NCI-H128 (cell line): ENCODE results near the gene BAIAP2.

Experiments used
- DNase-seq: peaks from one replicate; lab custom pipeline; 2025; ENCODE audit not compliant: unreplicated experiment; lab: John Stamatoyannopoulos, UW

BAIAP2 gene

DNA sequence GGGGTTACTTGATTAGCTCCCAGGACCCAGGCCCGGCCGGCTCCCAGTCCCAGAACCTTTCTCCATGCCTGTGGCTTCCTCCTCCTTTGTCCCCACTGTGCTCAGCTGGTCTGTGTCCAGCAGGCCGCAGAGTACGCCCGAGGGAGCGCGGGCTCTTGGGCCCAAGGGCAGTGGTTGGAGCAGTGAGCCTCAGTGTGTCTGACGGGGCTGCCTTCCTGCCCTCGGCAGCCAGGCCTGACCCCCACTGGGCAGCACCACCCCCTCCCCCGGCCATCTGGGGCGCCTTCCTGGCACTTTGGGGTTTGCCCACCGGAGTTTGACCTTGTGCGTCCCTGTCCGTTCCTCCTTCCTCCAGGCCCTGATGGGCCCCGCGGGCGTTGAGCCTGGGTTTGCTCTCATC lies 67.9 kb downstream of the BAIAP2 start:
- no peak for DNase-seq

DNA sequence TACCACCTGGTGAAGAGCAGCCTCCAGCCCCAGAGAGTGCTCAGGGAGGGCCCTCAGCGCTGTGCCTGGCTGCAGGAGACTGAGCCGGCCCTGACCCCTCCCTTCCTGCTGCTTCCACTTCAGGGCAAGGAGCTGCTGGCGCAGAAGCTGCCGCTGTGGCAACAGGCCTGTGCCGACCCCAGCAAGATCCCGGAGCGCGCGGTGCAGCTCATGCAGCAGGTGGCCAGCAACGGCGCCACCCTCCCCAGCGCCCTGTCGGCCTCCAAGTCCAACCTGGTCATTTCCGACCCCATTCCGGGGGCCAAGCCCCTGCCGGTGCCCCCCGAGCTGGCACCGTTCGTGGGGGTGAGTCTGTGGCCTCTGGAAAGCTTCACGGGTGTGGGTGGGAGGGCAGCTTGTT lies 68.4 kb downstream of the BAIAP2 start:
- DNase-seq, result no peak

DNA sequence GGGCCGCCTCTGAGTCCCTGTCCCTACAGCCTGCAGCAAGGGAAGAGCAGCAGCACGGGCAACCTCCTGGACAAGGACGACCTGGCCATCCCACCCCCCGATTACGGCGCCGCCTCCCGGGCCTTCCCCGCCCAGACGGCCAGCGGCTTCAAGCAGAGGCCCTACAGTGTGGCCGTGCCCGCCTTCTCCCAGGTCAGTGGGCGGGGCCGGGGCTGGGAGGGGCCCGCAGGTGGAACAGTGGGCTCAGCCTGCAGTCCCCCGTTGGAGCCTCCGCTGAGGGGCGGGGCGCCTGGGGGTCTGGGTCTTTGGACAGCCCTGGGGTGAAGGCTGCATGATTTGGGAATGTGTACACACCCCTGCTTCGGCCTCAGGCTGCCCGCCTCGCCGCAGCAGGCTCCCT lies 71.8 kb downstream of the BAIAP2 start:
- DNase-seq, result no peak

DNA sequence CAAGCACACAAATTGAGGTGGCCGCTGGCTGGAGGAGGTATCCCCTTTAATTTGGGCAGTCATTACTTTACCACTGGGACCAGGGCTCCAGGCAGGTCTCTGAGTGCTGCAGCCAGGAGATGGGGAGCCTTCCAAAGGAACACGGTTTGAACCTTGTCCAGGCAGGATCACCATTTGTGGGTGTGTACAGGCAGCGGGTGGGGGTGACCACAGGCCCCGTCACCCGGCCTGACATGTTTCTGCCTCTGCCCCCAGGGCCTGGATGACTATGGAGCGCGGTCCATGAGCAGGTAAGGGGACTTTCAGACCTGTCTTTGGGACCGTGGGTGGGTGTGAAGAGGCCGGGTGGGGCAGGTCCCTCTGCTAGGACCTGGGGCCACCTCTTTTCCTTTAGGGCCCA lies 73.3 kb downstream of the BAIAP2 start:
- DNase-seq, result no peak

DNA sequence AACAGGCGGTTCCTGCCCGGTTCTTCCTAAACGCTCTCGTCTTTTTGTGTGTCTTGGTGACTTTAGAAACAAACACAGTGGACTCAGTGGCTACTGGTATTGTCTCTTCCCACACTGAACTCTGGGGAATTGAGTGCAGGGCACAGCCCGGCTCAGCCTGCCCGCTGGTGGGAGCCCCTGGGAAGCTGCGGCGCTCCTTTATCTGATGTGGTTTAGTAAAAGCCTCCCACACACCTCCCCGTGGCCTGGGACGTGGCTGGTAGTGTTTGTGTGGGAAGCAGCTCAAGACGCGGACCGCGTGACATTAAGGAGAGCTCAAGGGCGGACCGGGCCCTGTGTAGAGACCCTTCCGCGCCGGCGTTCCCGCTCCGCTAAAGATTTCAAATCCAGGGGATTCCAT lies 75.0 kb downstream of the BAIAP2 start:
- no peak for DNase-seq

DNA sequence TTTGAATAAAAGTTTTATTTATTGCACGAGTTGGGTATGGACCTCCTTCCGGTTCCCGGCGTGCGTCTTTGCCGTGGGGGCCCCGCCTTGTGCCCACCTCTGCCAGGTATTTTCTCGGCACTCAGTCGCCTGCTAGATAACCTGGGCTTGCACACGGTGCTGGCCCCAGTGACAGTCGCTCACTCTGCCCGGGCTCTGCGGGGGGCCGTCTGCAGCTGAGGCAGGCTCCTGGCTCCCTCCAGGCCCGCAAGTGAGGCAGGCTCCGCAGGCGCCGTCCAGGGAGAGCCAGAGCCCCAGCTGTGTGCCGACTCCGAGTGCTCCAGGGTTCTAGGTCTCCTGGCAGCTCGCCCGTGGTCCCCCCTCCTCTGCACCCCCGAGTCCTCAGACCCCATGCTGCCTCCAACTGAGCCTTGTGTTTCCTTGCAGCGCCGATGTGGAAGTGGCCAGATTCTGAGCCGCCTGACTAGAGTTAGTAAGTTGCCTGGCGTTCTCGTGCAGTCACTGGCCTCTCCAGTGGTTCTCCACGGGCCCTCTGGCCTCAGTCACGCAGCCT lies 75.6 kb downstream of the BAIAP2 start:
- DNase-seq, result no peak

DNA sequence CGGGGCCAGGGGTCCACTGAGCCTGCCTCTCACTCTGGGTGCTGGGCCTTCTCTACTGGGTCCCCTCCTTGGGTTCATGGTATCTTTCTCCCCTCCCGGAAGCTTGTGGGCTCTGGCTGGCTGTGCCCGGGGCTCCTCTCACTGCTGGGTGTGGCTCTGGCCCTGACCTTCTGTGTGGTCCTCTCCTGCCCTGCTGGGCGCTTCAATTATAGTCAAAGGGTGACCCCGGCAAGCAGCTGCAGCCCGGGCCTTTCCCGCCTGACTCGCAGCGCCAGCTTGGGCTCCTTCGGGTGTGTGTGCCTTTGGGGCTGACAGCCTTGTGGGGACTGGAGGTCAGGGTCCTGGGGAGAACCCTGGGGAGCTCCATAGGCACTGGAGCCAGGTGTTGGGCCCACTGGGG lies 76.1 kb downstream of the BAIAP2 start:
- no peak for DNase-seq

DNA sequence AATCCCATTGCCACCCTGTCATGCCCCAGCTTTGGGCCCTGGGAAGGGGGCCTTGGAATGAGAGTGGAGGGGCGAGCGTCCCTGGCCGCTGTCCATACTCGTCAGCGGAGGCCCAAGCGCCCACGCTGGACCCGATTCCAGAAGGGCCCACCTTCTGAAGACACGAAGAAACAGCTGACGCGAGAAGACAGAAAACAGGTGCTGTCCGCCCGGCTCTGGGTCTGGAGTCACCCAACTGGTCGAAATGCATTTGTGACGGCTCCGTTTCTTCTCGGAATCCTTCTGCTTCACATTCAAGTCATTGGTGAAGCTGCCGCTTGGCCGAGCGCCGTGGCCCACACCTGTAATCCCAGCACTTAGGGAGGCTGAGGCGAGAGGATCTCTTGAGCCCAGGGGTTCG lies 77.5 kb downstream of the BAIAP2 start:
- no peak for DNase-seq

DNA sequence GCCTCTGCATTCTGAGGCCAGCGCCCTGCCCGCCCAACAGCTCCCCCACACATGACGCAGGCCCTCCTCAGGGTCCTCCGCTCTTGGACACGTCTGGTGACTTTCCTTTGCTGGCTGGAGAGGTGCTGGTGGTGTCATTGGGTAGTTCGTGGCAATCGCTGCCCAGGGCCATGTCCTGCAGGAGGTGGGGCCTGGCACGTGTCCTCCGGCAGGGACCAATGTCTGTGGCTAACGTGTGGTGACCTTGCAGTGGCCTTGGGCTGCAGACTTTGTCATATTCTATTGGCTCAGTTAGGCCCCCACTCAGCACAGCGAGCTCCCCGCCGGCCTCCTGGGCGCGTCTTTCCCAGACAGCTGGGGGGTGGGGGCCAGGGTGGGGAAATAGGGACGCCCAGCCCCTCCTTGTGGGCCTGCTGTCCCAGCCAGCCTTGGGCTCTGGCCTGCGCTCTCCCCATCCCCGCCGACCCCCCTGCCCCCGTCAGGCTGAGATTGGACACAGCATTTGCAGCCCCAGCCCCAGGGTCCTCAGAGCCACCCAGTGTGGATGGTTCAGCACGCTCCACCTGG lies 78.3 kb downstream of the BAIAP2 start:
- DNase-seq, result no peak

DNA sequence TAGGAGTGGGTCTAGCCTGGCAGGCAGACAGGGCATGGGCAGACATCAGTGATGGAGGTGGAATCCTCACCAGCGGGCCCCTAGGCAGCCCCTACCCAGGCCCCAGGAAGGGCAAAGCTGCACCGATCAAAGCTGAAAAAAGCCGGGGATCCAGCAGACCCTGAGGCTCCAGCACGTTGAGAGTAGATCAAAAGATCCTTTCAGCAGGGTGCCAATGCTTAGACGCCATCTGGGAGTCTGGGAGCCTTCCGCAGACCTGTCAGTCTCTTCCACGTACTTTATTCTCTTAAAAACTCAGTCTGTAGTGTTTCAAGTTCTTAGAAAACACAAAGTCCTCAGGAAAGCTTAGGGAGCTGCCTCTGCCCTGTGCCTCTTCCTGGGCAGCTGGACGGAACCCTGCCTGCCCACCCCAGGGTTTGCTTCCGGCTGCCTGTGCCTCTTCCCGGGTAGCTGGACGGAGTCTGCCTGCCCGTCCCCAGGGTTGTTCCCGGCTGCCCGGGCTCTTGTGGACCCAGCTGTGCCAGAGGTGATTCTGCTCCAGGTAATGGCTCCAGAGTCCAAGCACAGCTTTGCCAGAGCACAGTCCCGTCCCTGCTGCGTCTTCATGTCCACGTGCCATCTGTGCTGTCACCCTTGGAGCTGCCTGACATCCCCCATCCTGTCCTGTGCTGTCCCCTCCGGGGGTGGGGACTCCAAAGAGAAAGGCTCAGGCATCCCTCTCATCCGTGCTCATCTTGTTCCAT lies 79.6 kb downstream of the BAIAP2 start:
- DNase-seq, result no peak

DNA sequence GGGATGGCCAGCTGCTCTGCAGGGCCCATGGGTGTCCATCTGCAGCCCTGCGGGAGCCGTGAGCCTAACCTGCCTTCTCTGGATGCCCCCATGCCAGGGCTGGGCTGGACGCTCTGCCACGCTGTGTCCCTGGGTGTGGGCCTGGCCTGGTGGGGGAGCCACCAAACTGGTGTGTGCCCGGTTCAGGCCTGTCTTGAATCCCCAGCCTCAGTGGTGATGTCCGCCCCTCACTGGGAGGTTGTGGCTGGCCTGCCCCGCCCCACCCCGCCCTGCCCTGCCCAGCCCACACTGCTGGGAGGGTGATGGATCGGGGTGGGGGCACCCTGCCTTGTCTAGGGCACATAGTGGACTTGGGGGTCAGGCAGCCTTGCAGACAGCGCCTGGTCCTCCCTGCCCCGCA lies 80.3 kb downstream of the BAIAP2 start:
- DNase-seq, result no peak

DNA sequence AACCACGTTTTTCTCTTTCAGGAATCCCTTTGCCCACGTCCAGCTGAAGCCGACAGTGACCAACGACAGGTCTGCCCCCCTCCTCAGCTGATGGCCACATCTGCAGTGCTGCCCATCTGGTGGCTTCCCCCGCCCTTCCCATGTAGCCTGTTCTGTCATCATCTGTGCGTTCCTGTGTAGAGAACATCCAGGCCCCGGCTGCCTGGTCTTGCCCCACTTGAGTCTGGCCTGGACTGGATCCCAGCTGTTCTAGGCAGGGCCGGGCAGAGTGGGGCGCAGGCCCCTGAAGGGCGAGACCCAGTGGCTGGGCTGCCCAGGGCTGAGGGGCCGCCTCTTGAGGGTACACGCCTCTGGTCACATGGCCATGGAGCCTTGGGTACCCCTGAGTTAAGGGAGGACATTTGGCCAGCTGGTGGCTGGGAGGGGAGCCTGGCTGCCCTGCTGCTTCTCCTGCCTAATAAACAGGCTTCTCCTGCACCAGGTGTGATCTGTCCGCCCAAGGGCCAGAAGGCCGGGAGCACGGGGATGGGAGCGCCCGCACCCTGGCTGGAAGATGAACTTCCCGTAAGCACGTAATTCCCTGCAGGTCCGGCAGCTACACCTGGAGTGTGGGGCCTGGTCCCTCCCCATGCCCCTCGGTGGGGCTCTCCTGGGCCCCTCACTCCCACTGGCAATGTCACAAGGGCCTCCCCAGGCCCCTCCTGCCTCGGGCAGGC lies 81.0 kb downstream of the BAIAP2 start:
- no peak for DNase-seq

DNA sequence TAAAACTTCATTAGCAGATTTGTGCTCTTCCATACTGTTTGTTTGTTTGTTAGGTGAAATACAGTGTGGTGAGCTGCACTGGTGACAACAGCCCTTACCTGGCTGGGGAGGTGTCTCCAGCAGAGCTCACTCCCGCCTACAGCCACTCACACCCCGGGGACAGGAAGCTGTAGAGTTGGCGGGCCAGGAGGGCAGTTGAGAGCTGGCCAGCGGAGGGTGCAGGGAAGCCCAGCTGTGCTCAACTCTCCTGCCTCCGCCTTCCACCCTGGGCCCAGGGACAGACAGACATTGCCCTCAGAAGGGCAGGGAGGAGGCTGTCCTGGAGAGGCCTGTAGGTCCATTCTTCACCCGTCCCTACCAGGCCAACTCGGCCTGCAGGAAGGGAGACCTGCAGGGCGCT lies 81.8 kb downstream of the BAIAP2 start:
- no peak for DNase-seq

DNA sequence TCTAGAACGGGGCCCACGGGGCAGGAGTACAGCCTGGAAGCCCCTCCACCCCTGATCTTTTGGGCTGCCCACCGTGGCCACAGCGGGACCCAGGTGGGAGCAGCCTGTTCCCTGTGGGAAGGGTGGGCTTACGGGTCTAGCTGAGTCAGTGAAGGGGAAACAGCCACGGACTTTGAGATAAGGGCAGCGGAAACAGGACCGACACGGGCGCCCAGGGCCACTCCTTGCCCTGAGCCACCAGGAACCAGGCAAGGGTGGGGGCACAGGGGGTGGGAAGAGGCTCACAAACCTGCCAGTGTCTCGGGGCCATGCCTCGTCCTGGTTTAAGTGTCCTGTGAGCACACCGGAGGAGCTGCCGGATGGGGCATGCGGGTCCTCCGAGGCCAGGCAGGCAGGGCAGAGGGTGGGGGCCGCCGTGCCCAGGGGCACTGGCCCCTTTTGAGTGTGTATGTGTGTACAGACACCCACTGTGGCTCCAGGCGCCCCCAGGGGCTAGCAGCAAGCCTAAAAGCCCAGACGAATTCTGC lies 82.8 kb downstream of the BAIAP2 start:
- no peak for DNase-seq

DNA sequence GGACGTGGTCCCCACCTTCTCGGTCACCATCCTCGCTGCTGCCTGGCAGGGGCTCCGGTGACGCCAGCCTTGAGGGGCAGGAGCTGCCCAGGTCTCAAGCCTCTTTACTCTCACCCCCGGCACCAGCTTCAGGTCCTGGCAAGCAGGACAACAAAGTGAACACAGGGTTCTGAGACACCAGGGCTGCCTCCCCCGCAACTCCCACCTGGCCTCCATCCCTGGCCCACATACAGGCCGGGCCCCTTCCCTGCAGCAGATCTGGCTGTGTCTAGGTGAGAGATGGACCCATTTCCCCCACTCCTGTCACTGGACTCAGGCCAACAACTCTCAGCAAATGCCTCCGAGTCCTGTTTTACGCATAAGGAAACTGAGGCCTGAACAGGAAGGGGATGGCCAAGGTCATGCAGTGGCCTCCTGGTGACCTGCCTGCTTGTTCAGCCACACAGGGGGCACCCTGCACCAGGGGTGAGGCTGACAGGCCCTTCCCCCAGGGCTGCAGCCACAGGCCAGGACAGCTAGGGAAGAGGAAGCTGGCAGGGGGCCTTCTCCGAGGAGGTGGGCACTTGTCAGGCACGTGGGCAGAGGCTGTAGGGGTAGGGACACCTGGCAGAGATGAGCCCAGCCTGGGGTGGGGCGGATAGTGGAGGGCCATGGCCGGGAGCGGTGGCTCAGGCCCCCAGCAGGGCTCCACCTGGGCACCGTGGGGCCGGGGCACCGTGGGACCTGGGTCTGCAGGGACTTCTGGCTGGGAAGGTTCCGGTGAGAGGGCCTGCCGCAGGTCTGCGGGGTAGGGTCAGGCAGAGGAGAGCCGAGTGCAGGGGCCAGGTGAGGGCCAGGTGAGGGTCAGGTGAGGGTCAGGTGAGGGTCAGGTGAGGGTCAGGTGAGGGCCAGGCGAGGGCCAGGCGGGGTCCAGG lies 83.6 kb downstream of the BAIAP2 start:
- no peak for DNase-seq

DNA sequence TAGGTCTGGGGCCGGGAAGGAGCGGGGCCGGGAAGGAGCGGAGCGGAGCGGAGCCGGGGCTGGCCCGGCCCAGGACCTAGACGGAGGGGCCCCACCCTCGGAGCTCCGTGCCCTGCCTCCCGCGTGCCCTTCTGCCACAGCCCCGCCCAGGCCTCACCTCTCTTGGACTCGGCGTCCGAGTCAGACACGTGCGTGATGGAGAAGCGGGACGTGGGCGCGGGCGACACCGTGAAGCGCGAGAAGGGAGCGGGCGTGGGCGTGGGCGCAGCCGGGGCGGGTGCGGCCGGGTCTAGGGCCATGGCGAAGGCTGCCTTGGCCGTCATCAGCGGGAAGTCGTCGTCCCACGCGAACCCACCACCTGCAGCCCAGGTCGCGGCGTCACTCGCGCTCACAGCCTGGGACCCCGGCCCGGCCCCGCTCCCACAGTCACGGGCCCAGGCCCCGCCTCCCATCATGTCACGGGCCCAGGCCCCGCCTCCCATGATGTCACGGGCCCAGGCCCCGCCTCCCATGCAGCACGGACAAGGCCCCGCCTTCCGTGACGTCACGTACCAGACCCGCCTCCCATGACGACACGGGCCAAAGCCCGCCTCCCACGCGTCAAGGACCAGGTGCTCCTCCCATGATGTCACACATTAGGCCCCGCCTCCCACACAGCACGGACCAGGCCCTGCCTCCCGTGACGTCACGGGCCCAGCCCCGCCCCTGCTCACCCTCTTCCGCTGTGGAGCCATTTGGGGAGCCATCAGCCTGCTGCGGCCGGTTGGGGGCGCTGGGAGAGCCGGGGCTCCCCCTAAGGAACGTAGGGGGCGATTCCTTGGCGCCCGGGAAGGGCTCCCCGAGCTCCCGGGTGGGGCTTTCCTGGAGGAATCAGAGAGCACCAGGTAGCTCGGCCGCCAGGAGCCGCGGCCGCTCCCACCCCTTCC lies 84.5 kb downstream of the BAIAP2 start:
- peak; percentile 36 for DNase-seq

DNA sequence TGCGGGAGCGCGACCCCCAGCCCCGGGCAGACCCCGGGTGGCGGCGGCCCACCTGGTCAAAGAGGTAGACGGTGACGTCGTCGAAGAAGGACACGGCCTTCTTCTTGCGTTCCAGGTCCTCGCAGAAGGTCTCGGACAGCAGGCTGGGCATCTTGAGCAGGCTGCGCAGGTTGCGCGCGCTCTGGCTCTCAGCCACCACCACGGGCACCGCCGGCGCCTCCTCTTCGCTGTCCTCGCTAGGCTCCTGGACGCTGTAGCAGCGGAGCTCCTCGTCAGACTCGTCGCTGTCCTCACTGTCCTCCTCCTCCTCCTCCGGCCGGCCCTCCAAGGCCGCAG lies 85.2 kb downstream of the BAIAP2 start:
- DNase-seq, result no peak

DNA sequence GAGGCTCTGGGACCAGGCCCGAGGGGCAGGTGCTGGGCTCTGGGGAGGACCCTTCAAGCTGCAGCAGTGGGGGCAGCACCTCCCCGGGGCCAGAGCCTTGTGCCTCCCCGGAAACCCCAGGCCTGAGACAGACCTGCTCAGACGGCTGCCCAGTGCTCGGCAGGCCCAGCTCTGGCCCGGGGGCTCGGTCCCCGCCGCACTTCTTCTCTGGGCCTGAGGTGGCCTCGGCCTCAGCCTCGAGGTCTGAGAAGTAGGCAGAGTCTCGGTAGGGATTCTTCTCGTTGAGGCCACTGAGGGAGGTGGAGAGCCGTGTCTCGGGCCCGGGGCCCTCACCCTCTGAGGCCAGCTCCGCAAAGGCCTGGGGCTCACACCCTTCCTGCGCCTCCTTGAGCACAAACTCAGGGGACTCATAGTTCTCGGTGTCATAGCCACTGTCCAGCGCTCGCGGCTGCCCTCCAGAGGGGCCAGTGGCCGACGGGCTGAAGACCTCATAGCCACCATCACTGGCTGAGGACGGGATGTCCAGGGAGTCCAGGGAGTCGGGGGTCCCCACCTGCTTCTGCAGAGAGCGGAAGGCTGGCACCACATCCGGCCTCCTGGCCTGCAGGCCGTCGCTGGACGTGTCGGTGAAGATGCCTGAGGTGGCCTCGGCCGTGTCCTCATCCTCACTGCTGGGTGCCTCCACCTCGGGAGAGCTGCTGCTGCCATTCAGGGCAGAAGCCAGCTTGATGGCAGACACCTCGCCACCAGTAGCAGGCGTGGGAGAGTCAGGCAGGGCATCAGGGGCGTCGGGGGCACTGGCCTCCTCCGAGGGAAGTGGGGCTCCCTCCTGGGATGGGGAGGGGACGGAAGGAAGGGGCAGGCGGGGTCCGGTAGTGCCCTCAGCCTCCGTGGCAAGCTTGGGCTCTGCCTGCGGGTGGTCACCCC lies 86.0 kb downstream of the BAIAP2 start:
- DNase-seq, result no peak
